HepG2 (cell line): ENCODE measurements around the gene DUS1L. TPM values are rescaled to one million over a fixed set of nuclear protein-coding genes. Genes with fewer than 3 reads are reported as not detected.

ENCODE experiments used
- GFI1 ChIP-seq: sonication (generic); formaldehyde crosslinking; IDR thresholded peaks from 2 replicates; pipeline ENCODE4 v1.5.0; 2020; ENCODE audit warnings: missing genetic modification reagents, mild to moderate bottlenecking, borderline replicate concordance
- HHEX ChIP-seq: IDR thresholded peaks from 2 replicates; pipeline ENCODE4 v1.6.1; 2016; ENCODE audit warnings: control low read depth
- HMGXB4 ChIP-seq, 2 experiments: sonication (generic) in 1 of 2; formaldehyde crosslinking in 1 of 2; IDR thresholded peaks; 2 replicates each; pipeline versions ENCODE4 v1.4.0 to v1.6.1; 2018 to 2020; ENCODE audit warnings: missing genetic modification reagents in 2 of 2, borderline replicate concordance in 1 of 2, low read depth in 1 of 2, mild to moderate bottlenecking in 1 of 2, missing biosample characterization in 1 of 2
- HOMEZ ChIP-seq: IDR thresholded peaks from 2 replicates; pipeline ENCODE4 v1.6.1; 2016; ENCODE audit warnings: low read depth
- MXD4 ChIP-seq: IDR thresholded peaks from 2 replicates; pipeline ENCODE4 v1.6.1; 2016; ENCODE audit warnings: mild to moderate bottlenecking, missing biosample characterization, missing genetic modification reagents
- POLR2AphosphoS5 ChIP-seq: IDR thresholded peaks from 2 replicates; pipeline ENCODE4 v1.6.1; 2012; ENCODE audit warnings: low read depth, low read length
- RBAK ChIP-seq: sonication (generic); formaldehyde crosslinking; IDR thresholded peaks from 2 replicates; pipeline ENCODE4 v1.5.1; 2020; ENCODE audit warnings: mild to moderate bottlenecking, missing genetic modification reagents
- RNF219 ChIP-seq: sonication (generic); formaldehyde crosslinking; IDR thresholded peaks from 2 replicates; pipeline ENCODE4 v1.5.0; 2020; ENCODE audit warnings: mild to moderate bottlenecking, missing genetic modification reagents
- WIZ ChIP-seq: sonication (generic); formaldehyde crosslinking; IDR thresholded peaks from 2 replicates; pipeline ENCODE4 v1.5.1; 2020; ENCODE audit warnings: mild to moderate bottlenecking, missing genetic modification reagents
- ZKSCAN8 ChIP-seq: IDR thresholded peaks from 2 replicates; pipeline ENCODE4 v1.6.1; 2016; ENCODE audit warnings: borderline replicate concordance, missing genetic modification reagents, missing compliant biosample characterization
- ZMYM2 ChIP-seq: sonication (generic); formaldehyde crosslinking; IDR thresholded peaks from 2 replicates; pipeline ENCODE4 v1.8.0; 2022; ENCODE audit warnings: mild to moderate bottlenecking, missing genetic modification reagents
- ZNF232 ChIP-seq: sonication (generic); formaldehyde crosslinking; IDR thresholded peaks from 2 replicates; pipeline ENCODE4 v1.4.0; 2020; ENCODE audit warnings: missing genetic modification reagents, borderline replicate concordance
- ZNF260 ChIP-seq: sonication (generic); formaldehyde crosslinking; IDR thresholded peaks from 2 replicates; pipeline ENCODE4 v1.4.0; 2020; ENCODE audit warnings: missing genetic modification reagents, low read depth, mild to moderate bottlenecking, borderline replicate concordance
- ZNF30 ChIP-seq: sonication (generic); formaldehyde crosslinking; IDR thresholded peaks from 2 replicates; pipeline ENCODE4 v1.5.0; 2020; ENCODE audit warnings: mild to moderate bottlenecking, missing genetic modification reagents
- ZNF331 ChIP-seq: sonication (generic); formaldehyde crosslinking; IDR thresholded peaks from 2 replicates; pipeline ENCODE4 v1.4.0; 2020; ENCODE audit warnings: missing genetic modification reagents
- ZNF350 ChIP-seq: sonication (generic); formaldehyde crosslinking; IDR thresholded peaks from 2 replicates; pipeline ENCODE4 v1.4.0; 2020; ENCODE audit warnings: mild to moderate bottlenecking, low read depth, missing genetic modification reagents, borderline replicate concordance
- ZNF556 ChIP-seq: sonication (generic); formaldehyde crosslinking; IDR thresholded peaks from 2 replicates; pipeline ENCODE4 v1.4.0; 2020; ENCODE audit warnings: mild to moderate bottlenecking, missing genetic modification reagents, borderline replicate concordance
- ZNF713 ChIP-seq: sonication (generic); formaldehyde crosslinking; IDR thresholded peaks from 2 replicates; pipeline ENCODE4 v1.4.0; 2020; ENCODE audit warnings: mild to moderate bottlenecking, missing genetic modification reagents
- ZNF850 ChIP-seq: sonication (generic); formaldehyde crosslinking; conservative IDR thresholded peaks from 2 replicates; pipeline ENCODE4 v1.9.0; 2021; ENCODE audit warnings: mild to moderate bottlenecking, missing genetic modification reagents
- ZSCAN31 ChIP-seq: sonication (generic); formaldehyde crosslinking; IDR thresholded peaks from 2 replicates; pipeline ENCODE4 v1.5.0; 2020; ENCODE audit warnings: low read depth, mild to moderate bottlenecking, missing genetic modification reagents
- polyA plus RNA-seq, 8 experiments: library from polyadenylated mRNA; depleted of rRNA in 3 of 8; stranded (reverse) in 7 of 8; unstranded in 1 of 8; fragments of >200 nt; fragmentation: Illumina TruSeq in 4 of 8; extraction: Trizol in 4 of 8; gene quantifications; 2 replicates each; pipeline versions ENCODE4 v1.2.1 to v1.2.3, GENCODE V29; 2011 to 2016; ENCODE audit warnings: low read depth in 4 of 8, missing spikeins in 1 of 8, mixed read lengths in 1 of 8; ENCODE audit not compliant: insufficient read depth in 1 of 8
- total RNA-seq, 5 experiments: library from RNA; depleted of rRNA; stranded (reverse); fragments of >200 nt; fragmentation: Illumina TruSeq; extraction: Trizol; gene quantifications; 2 replicates each; pipeline ENCODE4 v1.2.3, GENCODE V29; 2016; ENCODE audit warnings: low read depth in 1 of 5
- TF ChIP-seq, protein P1 (sequence below): sonication (generic); formaldehyde crosslinking; IDR thresholded peaks from 2 replicates; pipeline ENCODE4 v1.5.1; 2020; ENCODE audit warnings: missing genetic modification reagents, mild to moderate bottlenecking, borderline replicate concordance
- TF ChIP-seq, protein P2 (sequence below): sonication (generic); formaldehyde crosslinking; IDR thresholded peaks from 2 replicates; pipeline ENCODE4 v1.8.0; 2022; ENCODE audit warnings: missing genetic modification reagents, mild to moderate bottlenecking, inconsistent platforms, borderline replicate concordance

Gene DUS1L
- total and polyA plus RNA-seq, 2 of the 13 experiments (the other 11 are each of a cell fraction or from before 2014, with no cell fraction given), result 81.0 to 109 TPM

DNA sequence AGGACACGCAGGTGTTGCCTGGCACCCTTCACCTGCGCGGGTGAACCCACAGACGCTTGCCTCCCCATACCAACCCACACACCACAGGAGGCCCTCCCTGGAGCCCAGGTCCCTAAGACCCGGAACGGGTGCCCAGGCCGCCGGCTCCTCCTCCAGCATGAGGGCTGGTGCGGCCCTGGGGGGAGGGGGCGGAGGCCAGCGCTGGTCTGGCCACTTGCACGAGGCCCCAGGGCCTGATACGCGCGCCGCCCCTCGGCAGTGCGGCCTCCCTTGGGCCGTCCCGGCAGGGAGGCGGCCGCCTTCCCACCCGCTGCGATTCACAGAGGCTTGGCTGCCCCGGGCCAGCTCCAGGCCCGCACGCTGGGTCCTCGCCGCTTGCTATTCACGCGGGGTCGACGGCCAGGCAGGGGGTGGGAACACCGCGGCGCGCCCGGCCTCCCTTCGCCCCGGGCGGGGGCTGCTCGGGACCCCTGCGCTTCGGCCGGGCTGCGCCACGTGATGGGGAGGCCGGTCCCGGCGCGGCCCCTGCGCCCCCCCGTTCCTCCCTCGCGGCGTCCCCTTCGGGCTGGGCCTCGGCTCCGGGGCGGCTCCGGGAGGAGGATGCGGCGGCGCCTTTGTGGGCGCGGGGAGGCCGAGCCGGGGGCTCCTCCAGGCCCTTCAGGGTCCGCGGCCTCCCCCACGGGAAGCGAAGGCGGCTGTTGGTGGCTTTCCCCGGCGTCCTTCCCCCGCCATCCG, 31.7 kb upstream of the DUS1L start (continued):
- TF ChIP-seq RNF219 (CRISPR knock-in tag), result no peak
- TF ChIP-seq MXD4 (CRISPR knock-in tag), result 0 out of 2 replicates have a peak, but pooled peaks have one; percentile 40
- no peak for TF ChIP-seq RBAK (CRISPR knock-in tag)
- TF ChIP-seq ZMYM2 (CRISPR knock-in tag), result no peak
- no peak for TF ChIP-seq WIZ (CRISPR knock-in tag)
- no peak for TF ChIP-seq HOMEZ (CRISPR knock-in tag)
- no peak for TF ChIP-seq ZNF30 (CRISPR knock-in tag)
- peak; percentile 24; the same call in 1 of the 2 replicates for TF ChIP-seq GFI1 (CRISPR knock-in tag)
- TF ChIP-seq ZNF713 (CRISPR knock-in tag), result no peak
- TF ChIP-seq, protein P1, sequence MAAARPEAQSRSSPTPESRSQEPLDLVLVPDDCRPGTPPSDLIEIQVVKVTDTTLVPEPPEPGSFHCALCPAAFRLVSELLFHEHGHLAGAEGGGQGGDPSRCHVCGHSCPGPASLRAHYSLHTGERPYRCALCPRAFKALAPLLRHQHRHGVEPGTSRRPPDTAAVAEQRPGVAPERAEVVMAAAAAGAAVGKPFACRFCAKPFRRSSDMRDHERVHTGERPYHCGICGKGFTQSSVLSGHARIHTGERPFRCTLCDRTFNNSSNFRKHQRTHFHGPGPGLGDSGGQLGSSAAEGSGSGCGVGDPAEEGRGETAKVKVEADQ (CRISPR knock-in tag), result no peak
- TF ChIP-seq HMGXB4 (CRISPR knock-in tag; IDR thresholded peaks at IDR 0.05; ENCODE audit: borderline replicate concordance in 1 of 2, low read depth in 1 of 2), result peak; percentile 14 to 67; a peak in 2 of 4 replicates
- TF ChIP-seq ZNF350 (CRISPR knock-in tag), result no peak
- TF ChIP-seq ZNF232 (CRISPR knock-in tag), result 0 out of 2 replicates have a peak, but pooled peaks have one; percentile 22
- peak; percentile 8; the same call in 1 of the 2 replicates for TF ChIP-seq ZSCAN31 (CRISPR knock-in tag)
- TF ChIP-seq, protein P2, sequence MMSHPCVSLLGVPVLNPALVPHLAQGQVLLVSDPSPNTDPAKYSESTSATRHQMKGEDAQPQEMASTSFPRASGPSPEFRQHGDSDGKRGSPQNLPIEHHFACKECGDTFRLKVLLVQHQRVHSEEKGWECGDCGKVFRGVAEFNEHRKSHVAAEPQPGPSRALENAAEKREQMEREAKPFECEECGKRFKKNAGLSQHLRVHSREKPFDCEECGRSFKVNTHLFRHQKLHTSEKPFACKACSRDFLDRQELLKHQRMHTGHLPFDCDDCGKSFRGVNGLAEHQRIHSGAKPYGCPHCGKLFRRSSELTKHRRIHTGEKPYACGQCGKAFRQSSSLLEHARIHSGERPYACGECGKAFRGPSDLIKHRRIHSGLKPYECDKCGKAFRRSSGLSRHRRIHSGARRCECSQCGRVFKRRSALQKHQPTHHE (CRISPR knock-in tag), result no peak
- TF ChIP-seq ZNF850, result 0 out of 2 replicates have a peak, but pooled peaks have one; percentile 16
- no peak for TF ChIP-seq HHEX
- no peak for TF ChIP-seq ZNF331
- TF ChIP-seq POLR2AphosphoS5, result no peak
- no peak for TF ChIP-seq ZNF260
- TF ChIP-seq ZKSCAN8 (CRISPR knock-in tag), result no peak
- TF ChIP-seq ZNF556, result 0 out of 2 replicates have a peak, but pooled peaks have one; percentile 77
